K562 (cell line): ENCODE results near the gene SLC34A1. TPM values are rescaled to one million over a fixed set of nuclear protein-coding genes. Genes with fewer than 3 reads are reported as not detected.

ENCODE experiments used
- EGR1 ChIP-seq: fragments of 450-650 bp; conservative IDR thresholded peaks from 2 replicates; pipeline ENCODE4 v1.6.1; 2017; ENCODE audit warnings: mild to moderate bottlenecking
- ERF ChIP-seq: fragments of 450-650 bp; formaldehyde crosslinking; IDR thresholded peaks from 2 replicates; pipeline ENCODE4 v1.4.0; 2020; ENCODE audit warnings: mild to moderate bottlenecking, mixed read lengths
- HMBOX1 ChIP-seq: sonication (generic); IDR thresholded peaks from 2 replicates; pipeline ENCODE4 v1.6.1; 2016
- HNRNPL ChIP-seq: fragments of 200-400 bp; formaldehyde crosslinking; IDR thresholded peaks from 2 replicates; pipeline ENCODE4 v1.6.1; 2017; ENCODE audit warnings: low read depth, mild to moderate bottlenecking, low read length
- ID3 ChIP-seq, 2 experiments: fragments of 250-450 bp in 1 of 2; fragments of 450-650 bp in 1 of 2; sonication (Bioruptor Pico) in 1 of 2; IDR thresholded peaks; 2 replicates each; pipeline versions ENCODE4 v1.6.1 to v1.8.0; 2016 to 2021; ENCODE audit warnings: mild to moderate bottlenecking in 2 of 2, moderate library complexity in 2 of 2, missing compliant biosample characterization in 1 of 2, missing genetic modification characterization in 1 of 2
- KAT7 ChIP-seq: sonication (generic); formaldehyde crosslinking; IDR thresholded peaks from 2 replicates; pipeline ENCODE4 v1.8.0; 2022; ENCODE audit warnings: missing genetic modification reagents, mild to moderate bottlenecking, borderline replicate concordance
- KLF1 ChIP-seq: fragments of 450-650 bp; IDR thresholded peaks from 2 replicates; pipeline ENCODE4 v1.6.1; 2016; ENCODE audit warnings: missing genetic modification characterization, missing compliant biosample characterization
- MAZ ChIP-seq, 2 experiments: fragments of 450-650 bp in 1 of 2; sonication (generic) in 1 of 2; formaldehyde crosslinking; IDR thresholded peaks in 1 of 2; conservative IDR thresholded peaks in 1 of 2; 2 replicates each; pipeline versions ENCODE4 v1.4.0 to v1.5.0; 2020; ENCODE audit warnings: mild to moderate bottlenecking in 1 of 2, missing genetic modification reagents in 1 of 2
- MIER1 ChIP-seq: fragments of 450-650 bp; IDR thresholded peaks from 2 replicates; pipeline ENCODE4 v1.6.1; 2016; ENCODE audit warnings: antibody characterized with exemption, mild to moderate bottlenecking, low read depth
- RBM17 ChIP-seq: fragments of 200-400 bp; formaldehyde crosslinking; IDR thresholded peaks from 2 replicates; pipeline ENCODE4 v1.6.1; 2017; ENCODE audit warnings: low read depth, mild to moderate bottlenecking, low read length, borderline replicate concordance
- RNF2 ChIP-seq: sonication (generic); IDR thresholded peaks from 2 replicates; pipeline ENCODE4 v1.6.1; 2016
- RREB1 ChIP-seq: fragments of 250-450 bp; sonication (Bioruptor Pico); IDR thresholded peaks from 2 replicates; pipeline ENCODE4 v1.4.0; 2020
- SAFB ChIP-seq: fragments of 200-400 bp; formaldehyde crosslinking; IDR thresholded peaks from 2 replicates; pipeline ENCODE4 v1.6.1; 2017; ENCODE audit warnings: low read depth, low read length, borderline replicate concordance
- TBL1XR1 ChIP-seq, 2 experiments: IDR thresholded peaks; 2 replicates each; pipeline ENCODE4 v1.6.1; 2012; ENCODE audit warnings: improper control_type of control experiment in 2 of 2, low read length in 2 of 2, mild to moderate bottlenecking in 1 of 2
- USF1 ChIP-seq: sonication (generic); formaldehyde crosslinking; IDR thresholded peaks from 2 replicates; pipeline ENCODE4 v1.9.0; 2022; ENCODE audit warnings: mild to moderate bottlenecking, missing genetic modification reagents
- ZEB2 ChIP-seq: fragments of 450-650 bp; IDR thresholded peaks from 2 replicates; pipeline ENCODE4 v1.6.1; 2016
- ZFP91 ChIP-seq: sonication (generic); formaldehyde crosslinking; IDR thresholded peaks from 2 replicates; pipeline ENCODE4 v1.8.0; 2022; ENCODE audit warnings: mild to moderate bottlenecking, missing genetic modification reagents
- ZFPM2 ChIP-seq: fragments of 250-450 bp; sonication (Bioruptor Pico); IDR thresholded peaks from 2 replicates; pipeline ENCODE4 v1.5.1; 2022; ENCODE audit warnings: mild to moderate bottlenecking
- polyA plus RNA-seq, 8 experiments: library from polyadenylated mRNA; depleted of rRNA in 4 of 8; stranded (reverse) in 5 of 8; unstranded in 3 of 8; fragments of >200 nt; fragmentation: Nextera tagmentation in 2 of 8; fragmentation: Illumina TruSeq in 1 of 8; extraction: Ambion mirVana in 2 of 8; extraction: Trizol in 1 of 8; gene quantifications; 2 replicates each; pipeline versions ENCODE4 v1.2.1 to v1.2.3, GENCODE V29; 2011 to 2014; ENCODE audit warnings: inconsistent platforms in 1 of 8, missing spikeins in 1 of 8
- total RNA-seq, 7 experiments: library from RNA; depleted of rRNA in 6 of 7; stranded (reverse); fragments of >200 nt in 6 of 7; fragmentation: Illumina TruSeq in 2 of 7; extraction: Trizol in 2 of 7; gene quantifications; 2 replicates each; pipeline versions ENCODE4 v1.2.1 to v1.2.3, GENCODE V29; 2011 to 2021; ENCODE audit warnings: low replicate concordance in 1 of 7

SLC34A1 gene
- total and polyA plus RNA-seq, 9 of the 15 experiments (the other 6 are each of a cell fraction or from before 2014, with no cell fraction given), result not detected

GRCh38 chr5:177367323-177367848, 16.8 kb upstream of the SLC34A1 start (continued):
- TF ChIP-seq MIER1, result no peak
- TF ChIP-seq KAT7 (CRISPR knock-in tag), result peak; percentile 80; the same call in 1 of the 2 replicates
- TF ChIP-seq RNF2, result peak; percentile 91
- TF ChIP-seq HNRNPL, result peak; percentile 80
- no peak for TF ChIP-seq RBM17
- no peak for TF ChIP-seq ZEB2
- TF ChIP-seq ZFPM2 (CRISPR knock-in tag), result no peak
- 0 out of 2 replicates have a peak, but pooled peaks have one; percentile 32 for TF ChIP-seq RREB1 (CRISPR knock-in tag)
- peak; percentile 21; the same call in 1 of the 2 replicates for TF ChIP-seq USF1 (CRISPR knock-in tag)
- TF ChIP-seq KLF1 (tag), result 0 out of 2 replicates have a peak, but pooled peaks have one; percentile 67
- TF ChIP-seq TBL1XR1 (IDR thresholded peaks at IDR 0.05; ENCODE audit: low read length in 2 of 2), result no peak
- no peak for TF ChIP-seq ID3 (CRISPR knock-in tag; IDR thresholded peaks at IDR 0.05)
- 0 out of 2 replicates have a peak, but pooled peaks have one; percentile 79 for TF ChIP-seq ID3 (tag; IDR thresholded peaks at IDR 0.05)
- 0 out of 2 replicates have a peak, but pooled peaks have one; percentile 14 for TF ChIP-seq SAFB
- TF ChIP-seq ZFP91 (CRISPR knock-in tag), result 0 out of 2 replicates have a peak, but pooled peaks have one; percentile 11
- TF ChIP-seq EGR1, result 0 out of 2 replicates have a peak, but pooled peaks have one; percentile 21
- peak; percentile 9 to 66 for TF ChIP-seq MAZ (CRISPR knock-in tag; conservative IDR thresholded peaks at IDR 0.05 in 1 of 2, IDR thresholded peaks at IDR 0.05 in 1 of 2)
- no peak for TF ChIP-seq HMBOX1
- peak; percentile 94 for TF ChIP-seq ERF (CRISPR knock-in tag)
